Activated naive CD4-positive, alpha-beta T cell treated with anti-CD3 and anti-CD28 coated beads, Interleukin-2, amount 50 U/mL, for 72 hours (primary cell): ENCODE measurements around the gene ISCA2. TPM values are rescaled to one million over a fixed set of nuclear protein-coding genes. Genes with fewer than 3 reads are reported as not detected.
"Not testable (repeated sequence)": the region's sequence is repeated elsewhere in the genome, so short reads cannot be mapped to it uniquely, and the experiment has no call there.

Source experiments
- ATAC-seq, 2 donors: fragments of 150-1000 bp; cut with Tn5 transposase; 2 replicates each; pipeline ENCODE4 v1.10.0; 2021; ENCODE audit warnings: mild to moderate bottlenecking in 2 of 2, moderate library complexity in 2 of 2
- DNase-seq, 2 donors: peaks; one replicate each; pipeline ENCODE4 v3.0.0; 2021 to 2022; ENCODE audit warnings: low spot score in 2 of 2
- H3K27ac Mint-ChIP-seq, 2 donors: one replicate each; pipeline ENCODE4 v1.8.0; 2022; ENCODE audit warnings: mild to moderate bottlenecking in 2 of 2, mixed read lengths in 2 of 2
- H3K36me3 Mint-ChIP-seq, 2 donors: one replicate each; pipeline ENCODE4 v1.8.0; 2022; ENCODE audit warnings: mixed read lengths in 2 of 2
- H3K9me3 Mint-ChIP-seq, 2 donors: one replicate each; pipeline ENCODE4 v1.8.0; 2022; ENCODE audit warnings: mixed read lengths in 2 of 2
- total RNA-seq, 2 donors: library from RNA; stranded (reverse); gene quantifications; one replicate each; pipeline ENCODE4 v1.2.3, GENCODE V29; 2022

ISCA2 gene
- total RNA-seq, 2 donors from 2014 or later: 30.7 to 34.5 TPM

DNA sequence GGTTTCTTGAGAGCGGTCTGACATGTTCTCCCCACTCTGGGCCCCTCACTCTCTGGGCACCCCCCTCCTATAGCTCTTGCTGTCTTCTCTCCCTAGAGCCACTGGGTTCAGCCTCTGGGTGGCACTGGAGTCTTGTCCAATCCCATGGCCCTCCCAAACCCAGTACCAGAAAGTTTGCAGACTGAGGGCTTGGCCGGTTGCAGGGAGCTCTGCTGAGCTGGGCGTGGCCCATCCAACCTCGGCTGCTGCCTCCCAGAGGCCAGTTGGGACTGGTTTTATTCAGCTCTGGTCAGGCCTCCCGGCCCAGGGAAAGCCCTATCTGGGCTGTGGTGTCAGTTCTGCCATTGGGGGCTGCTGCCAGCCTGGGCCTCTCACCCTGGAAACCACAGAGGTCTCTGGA lies 37.9 kb downstream of the ISCA2 start:
- ATAC-seq: peak; percentile 32 to 37

DNA sequence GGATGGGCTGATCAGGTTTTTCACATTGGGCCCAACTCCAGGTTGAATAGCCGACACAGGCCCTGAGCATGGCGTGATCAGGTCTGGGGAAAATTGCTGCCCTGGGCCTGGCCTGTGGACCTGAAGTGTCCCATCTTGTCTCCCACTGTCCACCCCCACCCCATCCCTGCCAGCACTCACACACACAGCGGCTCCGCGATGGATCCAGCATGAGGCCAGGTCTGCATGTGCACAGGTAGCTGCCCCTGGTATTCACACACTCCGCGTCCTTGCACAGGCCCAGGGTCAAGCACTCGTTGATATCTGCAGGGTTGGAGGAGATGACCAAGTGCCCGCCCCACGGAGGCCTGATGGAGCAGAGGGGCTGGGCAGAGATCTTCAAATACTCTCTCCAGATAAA lies 38.7 kb downstream of the ISCA2 start:
- Mint-ChIP-seq H3K9me3 (no peaks in the 10 kb centered on the region), H3K27ac (no peak overlapping the region), H3K36me3 (no peaks in the 10 kb centered on the region)
- no peak for DNase-seq
- no peak for ATAC-seq

More for the DNA sequence above, 37.9 kb downstream of the ISCA2 start:
- H3K36me3 Mint-ChIP-seq: no peaks in the 10 kb centered on the region
- no peaks in the 10 kb centered on the region for H3K9me3 Mint-ChIP-seq
- no peak overlapping the region for H3K27ac Mint-ChIP-seq
- DNase-seq: no peak

- DNase-seq: no peak
- Mint-ChIP-seq H3K27ac (no peak overlapping the region), H3K9me3 (no peaks in the 10 kb centered on the region), H3K36me3 (no peaks in the 10 kb centered on the region)
- peak in 1 of 2 donors; percentile 40 for ATAC-seq
Observed at GRCh38 chr14:74533576-74533975, 40.0 kb downstream of the ISCA2 start.

- ATAC-seq: no peak
- H3K9me3 Mint-ChIP-seq: no peaks in the 10 kb centered on the region
- H3K27ac Mint-ChIP-seq: no peak overlapping the region
- H3K36me3 Mint-ChIP-seq: no peaks in the 10 kb centered on the region
- DNase-seq: no peak
Observed at GRCh38 chr14:74535756-74536325, 42.3 kb downstream of the ISCA2 start.

DNA sequence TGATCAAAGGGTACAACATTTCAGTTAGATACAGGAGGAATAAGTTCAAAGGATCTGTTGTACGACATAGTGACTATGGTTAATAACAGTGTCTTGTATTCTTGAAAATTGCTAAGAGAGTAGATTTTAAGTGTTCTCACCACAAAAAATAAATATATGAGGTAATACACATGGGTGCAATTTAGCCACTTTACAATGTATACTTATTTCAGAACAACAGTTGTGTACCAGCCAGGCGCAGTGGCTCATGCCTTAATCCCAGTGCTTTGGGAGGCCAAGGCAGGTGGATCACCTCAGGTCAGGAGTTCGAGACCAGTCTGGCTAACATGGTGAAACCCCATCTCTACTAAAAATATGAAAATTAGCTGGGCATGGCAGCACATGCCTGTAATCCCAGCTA lies 42.8 kb downstream of the ISCA2 start:
- not testable (repeated sequence) for H3K36me3 Mint-ChIP-seq, H3K9me3 Mint-ChIP-seq, ATAC-seq, DNase-seq, H3K27ac Mint-ChIP-seq

- ATAC-seq: no peak
- DNase-seq: no peak
- H3K36me3 Mint-ChIP-seq: no peaks in the 10 kb centered on the region
- H3K27ac Mint-ChIP-seq: peak overlapping the region in 1 of 2 donors; percentile 32
- H3K9me3 Mint-ChIP-seq: no peaks in the 10 kb centered on the region
Observed at GRCh38 chr14:74538411-74539391, 45.1 kb downstream of the ISCA2 start.

- Mint-ChIP-seq H3K9me3 (no peaks in the 10 kb centered on the region), H3K36me3 (no peaks in the 10 kb centered on the region)
- ATAC-seq: no peak
Observed at GRCh38 chr14:74539503-74539902, 45.9 kb downstream of the ISCA2 start.

DNA sequence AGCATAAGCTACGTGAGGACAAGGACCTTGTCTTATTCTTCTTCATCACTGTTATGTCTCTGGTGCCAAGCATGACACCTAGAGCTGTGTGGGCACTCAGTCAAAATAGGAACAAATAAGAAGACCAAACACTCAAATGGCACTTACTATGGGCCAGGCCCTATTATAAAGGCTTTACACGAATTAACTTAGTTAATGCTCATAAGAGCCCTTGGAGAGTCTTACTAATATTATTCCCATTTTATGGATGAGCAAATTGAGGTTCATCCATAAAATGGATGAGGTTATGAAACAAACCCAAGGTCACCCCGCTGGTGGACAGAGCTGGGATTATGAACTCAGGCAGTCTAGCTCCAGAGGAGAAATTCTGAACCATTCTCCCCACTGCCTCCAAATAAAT lies 47.7 kb downstream of the ISCA2 start:
- Mint-ChIP-seq H3K27ac (no peak overlapping the region), H3K36me3 (no peaks in the 10 kb centered on the region), H3K9me3 (no peaks in the 10 kb centered on the region)
- DNase-seq (no peak), ATAC-seq (no peak)

More at GRCh38 chr14:74539503-74539902, 45.9 kb downstream of the ISCA2 start:
- DNase-seq: no peak
- H3K27ac Mint-ChIP-seq: no peak overlapping the region

GRCh38 chr14:74542056-74542685 lies 48.6 kb downstream of the ISCA2 start:
- Mint-ChIP-seq H3K36me3 (no peaks in the 10 kb centered on the region), H3K27ac (no peak overlapping the region), H3K9me3 (no peaks in the 10 kb centered on the region)
- DNase-seq (no peak), ATAC-seq (no peak)

- ATAC-seq: no peak
- H3K36me3 Mint-ChIP-seq: no peaks in the 10 kb centered on the region
- no peak for DNase-seq
- H3K27ac Mint-ChIP-seq: no peak overlapping the region
- H3K9me3 Mint-ChIP-seq: no peaks in the 10 kb centered on the region
Observed at GRCh38 chr14:74543771-74544438, 50.3 kb downstream of the ISCA2 start.

DNA sequence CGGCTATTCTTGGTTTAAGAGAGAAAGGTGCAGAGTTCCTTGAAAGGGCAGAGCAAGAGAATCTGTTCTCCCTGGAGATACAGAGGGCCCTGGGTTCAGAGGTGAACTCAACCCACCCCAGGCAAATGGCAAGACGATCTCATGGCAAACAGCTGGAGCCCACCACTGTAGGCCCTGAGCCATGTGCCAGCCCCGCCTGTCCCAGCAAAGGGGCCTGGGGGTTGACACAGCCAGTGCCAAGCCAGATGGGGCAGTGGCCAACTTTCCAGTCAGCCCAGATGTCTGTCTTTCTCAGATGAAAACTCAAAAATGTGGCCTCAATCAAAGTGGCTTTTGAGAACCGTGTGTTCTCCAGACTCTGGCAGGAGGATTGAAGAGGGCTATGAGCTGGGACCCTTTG lies 51.8 kb downstream of the ISCA2 start:
- Mint-ChIP-seq H3K36me3 (no peaks in the 10 kb centered on the region), H3K9me3 (no peaks in the 10 kb centered on the region), H3K27ac (no peak overlapping the region)
- DNase-seq (no peak), ATAC-seq (no peak)

DNA sequence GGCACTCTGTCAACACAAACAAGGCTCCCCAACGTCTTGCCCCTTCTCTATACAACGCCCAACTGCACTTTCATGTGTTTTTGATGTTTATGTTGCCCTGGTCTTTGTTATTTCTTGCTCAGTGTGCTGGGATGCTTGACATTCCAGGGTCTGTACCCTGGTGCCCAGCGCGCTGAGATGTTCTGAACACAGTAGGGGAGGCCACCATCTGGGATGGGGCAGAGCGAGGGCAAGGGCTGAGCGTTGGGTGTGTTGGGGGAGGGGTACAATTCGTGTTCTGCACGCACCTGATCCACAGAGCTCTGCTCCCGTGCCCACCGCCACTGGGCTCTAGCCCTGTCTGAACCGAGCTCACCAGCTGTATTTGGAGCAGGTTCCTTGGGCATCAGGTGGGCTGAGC lies 52.9 kb downstream of the ISCA2 start:
- Mint-ChIP-seq H3K36me3 (no peaks in the 10 kb centered on the region), H3K27ac (no peak overlapping the region), H3K9me3 (no peaks in the 10 kb centered on the region)
- no peak for ATAC-seq
- DNase-seq: no peak

Other genes starting within 250 kb of the ISCA2 start
- 10 to 100 TPM; 40.0 to 48.0 TPM for gene ABCD4, start 190.8 kb upstream of the ISCA2 start, total RNA-seq
- not detected for gene VRTN, start 145.3 kb upstream of the ISCA2 start, total RNA-seq
- not detected for gene SYNDIG1L, start 67.6 kb upstream of the ISCA2 start, total RNA-seq
- gene NPC2, start 460 bp upstream of the ISCA2 start, total RNA-seq: 10 to 100 TPM; 28.0 to 54.9 TPM
- under 1 TPM in 1 of 2 donors, not detected in 1; 0.49 TPM for gene LTBP2, start 118.5 kb downstream of the ISCA2 start, total RNA-seq
- 10 to 100 TPM; 30.1 to 47.1 TPM for gene AREL1, start 219.3 kb downstream of the ISCA2 start, total RNA-seq
- gene FCF1, start 219.4 kb downstream of the ISCA2 start, total RNA-seq: 10 to 100 TPM; 74.1 to 94.5 TPM